OCI-LY7 (cell line): Measurements from ENCODE around the gene PLD5. TPM values are rescaled to one million over a fixed set of nuclear protein-coding genes. Genes with fewer than 3 reads are reported as not detected.

Experiments used
- BruUV-seq: library from RNA; stranded (reverse); fragments of 400-500 nt; replicated peaks from 2 replicates; lab custom pipeline; 2021; lab: Mats Ljungman, UMichigan
- CTCF ChIA-PET: fragments of 300-600 bp; sonication (Branson Sonifier 250); formaldehyde crosslinking; loops from one replicate; lab custom pipeline; 2022; ENCODE audit warnings: antibody characterized with exemption; ENCODE audit not compliant: unreplicated experiment; lab: Charles Lee
- POLR2A ChIA-PET: fragments of 300-600 bp; sonication (Branson Sonifier 250); formaldehyde crosslinking; loops from one replicate; lab custom pipeline; 2022; ENCODE audit warnings: antibody characterized with exemption; lab: Charles Lee
- DNase-seq: peaks from one replicate; pipeline ENCODE4 v3.0.0-alpha.2; 2015; ENCODE audit warnings: low spot score
- H2AFZ ChIP-seq: fragments of 200-600 bp; sonication (generic), shearing (Covaris generic); 2 replicates; pipeline ENCODE4 v1.6.1; 2014; ENCODE audit warnings: mild to moderate bottlenecking, antibody characterized with exemption, low read length, moderate library complexity
- H3K27ac ChIP-seq: fragments of 200-600 bp; sonication (generic); 2 replicates; pipeline ENCODE4 v1.5.1; 2014; ENCODE audit warnings: mixed run types, low read depth, mild to moderate bottlenecking, moderate library complexity, low read length, inconsistent platforms; ENCODE audit not compliant: poor library complexity, severe bottlenecking
- H3K36me3 ChIP-seq: fragments of 200-600 bp; sonication (generic); 2 replicates; pipeline ENCODE4 v1.6.1; 2014; ENCODE audit warnings: mild to moderate bottlenecking, antibody characterized with exemption, low read length, moderate library complexity, mixed read lengths; ENCODE audit not compliant: insufficient read depth
- H3K4me1 ChIP-seq: fragments of 200-600 bp; sonication (generic); 2 replicates; pipeline ENCODE4 v1.5.1; 2014; ENCODE audit warnings: mild to moderate bottlenecking, low read length; ENCODE audit not compliant: insufficient read depth, poor library complexity, severe bottlenecking
- H3K4me2 ChIP-seq: fragments of 200-600 bp; sonication (generic); 2 replicates; pipeline ENCODE4 v1.6.1; 2014; ENCODE audit warnings: mild to moderate bottlenecking, low read length
- H3K4me3 ChIP-seq: fragments of 200-600 bp; sonication (generic); 2 replicates; pipeline ENCODE4 v1.5.1; 2014; ENCODE audit warnings: mild to moderate bottlenecking, low read depth, low read length; ENCODE audit not compliant: poor library complexity, severe bottlenecking
- H3K79me2 ChIP-seq: fragments of 200-600 bp; sonication (generic); 2 replicates; pipeline ENCODE4 v1.6.1; 2016; ENCODE audit warnings: low read depth, mild to moderate bottlenecking, low read length, moderate library complexity, mixed read lengths; ENCODE audit not compliant: insufficient read depth
- H3K9me2 ChIP-seq: fragments of 200-600 bp; sonication (generic); 2 replicates; pipeline ENCODE4 v1.6.1; 2016; ENCODE audit warnings: mild to moderate bottlenecking, low read length, mixed read lengths; ENCODE audit not compliant: insufficient read depth
- H3K9me3 ChIP-seq: fragments of 200-600 bp; sonication (generic); 2 replicates; pipeline ENCODE4 v1.6.1; 2014; ENCODE audit warnings: mild to moderate bottlenecking, mixed run types, low read length, mixed read lengths
- H4K20me1 ChIP-seq: fragments of 200-600 bp; sonication (generic); 2 replicates; pipeline ENCODE4 v1.6.1; 2014; ENCODE audit warnings: mild to moderate bottlenecking, antibody characterized with exemption, low read length, moderate library complexity, mixed read lengths; ENCODE audit not compliant: insufficient read depth
- EZH2phosphoT487 ChIP-seq: fragments of 200-600 bp; sonication (generic); IDR thresholded peaks from 2 replicates; pipeline ENCODE4 v1.6.1; 2018; ENCODE audit warnings: low read depth, borderline replicate concordance, mild to moderate bottlenecking, mixed run types, antibody characterized with exemption, low read length, moderate library complexity, mixed read lengths
- intact Hi-C: fragments of 100-400 bp; cut with micrococcal nuclease; formaldehyde crosslinking; loops from one replicate; pipeline ENCODE4 v1.10.0; 2022; ENCODE audit not compliant: unreplicated experiment
- total RNA-seq, 2 experiments: library from RNA; depleted of rRNA in 1 of 2; stranded (reverse); fragments of >200 nt in 1 of 2; shearing (Covaris generic) in 1 of 2; gene quantifications; 2 replicates each; pipeline ENCODE4 v1.2.3, GENCODE V29; 2014 to 2022
- TF ChIP-seq, protein P1 (sequence below): fragments of 200-600 bp; sonication (generic); conservative IDR thresholded peaks from 2 replicates; pipeline ENCODE4 v1.5.1; 2014; ENCODE audit warnings: mild to moderate bottlenecking, antibody characterized with exemption, low read length, moderate library complexity, mixed read lengths

PLD5 gene
- total RNA-seq, 2 experiments from 2014 or later: not detected

DNA sequence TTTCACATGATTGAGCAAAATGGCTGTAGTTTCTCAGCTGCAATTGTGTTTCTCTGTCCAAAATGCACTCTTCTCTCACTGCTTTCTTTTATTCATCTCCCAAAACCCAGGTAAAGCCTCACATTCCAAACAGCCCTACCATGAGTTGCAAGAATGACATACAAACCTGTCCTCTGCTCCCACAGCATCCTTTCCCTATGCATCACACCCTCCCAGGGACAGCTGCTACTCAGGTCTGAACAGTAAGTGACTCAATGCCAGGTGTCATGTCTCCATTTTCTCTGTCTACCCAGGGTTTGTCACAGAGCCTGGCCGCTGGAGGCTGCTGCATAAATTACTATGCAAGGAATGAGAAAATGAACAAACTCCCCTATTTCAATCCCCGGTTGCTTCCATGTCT is 118.5 kb downstream of the PLD5 start:
- no peak overlapping the region for H3K4me3 ChIP-seq
- H3K9me3 ChIP-seq: no peaks in the 10 kb centered on the region
- no TSS peak for BruUV-seq
- H3K4me2 ChIP-seq: no peak overlapping the region
- H3K79me2 ChIP-seq: no peaks in the 10 kb centered on the region
- POLR2A ChIA-PET: interaction anchor here (0.9 kb wide), 1 partner anchor 23 kb away, joined by 3 read pairs; no protein-coding TSS in a partner anchor
- no peak for DNase-seq
- H3K4me1 ChIP-seq: no peaks in the 10 kb centered on the region
- no peaks in the 10 kb centered on the region for H3K36me3 ChIP-seq
- CTCF ChIA-PET: no interaction called here
- H2AFZ ChIP-seq: no peak overlapping the region
- no peak for TF ChIP-seq EZH2phosphoT487
- TF ChIP-seq, protein P1, sequence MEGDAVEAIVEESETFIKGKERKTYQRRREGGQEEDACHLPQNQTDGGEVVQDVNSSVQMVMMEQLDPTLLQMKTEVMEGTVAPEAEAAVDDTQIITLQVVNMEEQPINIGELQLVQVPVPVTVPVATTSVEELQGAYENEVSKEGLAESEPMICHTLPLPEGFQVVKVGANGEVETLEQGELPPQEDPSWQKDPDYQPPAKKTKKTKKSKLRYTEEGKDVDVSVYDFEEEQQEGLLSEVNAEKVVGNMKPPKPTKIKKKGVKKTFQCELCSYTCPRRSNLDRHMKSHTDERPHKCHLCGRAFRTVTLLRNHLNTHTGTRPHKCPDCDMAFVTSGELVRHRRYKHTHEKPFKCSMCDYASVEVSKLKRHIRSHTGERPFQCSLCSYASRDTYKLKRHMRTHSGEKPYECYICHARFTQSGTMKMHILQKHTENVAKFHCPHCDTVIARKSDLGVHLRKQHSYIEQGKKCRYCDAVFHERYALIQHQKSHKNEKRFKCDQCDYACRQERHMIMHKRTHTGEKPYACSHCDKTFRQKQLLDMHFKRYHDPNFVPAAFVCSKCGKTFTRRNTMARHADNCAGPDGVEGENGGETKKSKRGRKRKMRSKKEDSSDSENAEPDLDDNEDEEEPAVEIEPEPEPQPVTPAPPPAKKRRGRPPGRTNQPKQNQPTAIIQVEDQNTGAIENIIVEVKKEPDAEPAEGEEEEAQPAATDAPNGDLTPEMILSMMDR: no peak
- no peaks in the 10 kb centered on the region for H4K20me1 ChIP-seq
- no peak overlapping the region for H3K27ac ChIP-seq
- intact Hi-C loops: no loop called here
- H3K9me2 ChIP-seq: no peaks in the 10 kb centered on the region

GRCh38 chr1:242404296-242404695 is 120.2 kb downstream of the PLD5 start:
- no peaks in the 10 kb centered on the region for H3K4me1 ChIP-seq
- TF ChIP-seq EZH2phosphoT487: no peak
- TF ChIP-seq, protein P1: no peak
- no peak overlapping the region for H2AFZ ChIP-seq
- intact Hi-C loops: no loop called here
- no peaks in the 10 kb centered on the region for H3K9me3 ChIP-seq
- no peaks in the 10 kb centered on the region for H3K9me2 ChIP-seq
- no peak overlapping the region for H3K4me2 ChIP-seq
- H3K27ac ChIP-seq: no peak overlapping the region
- CTCF ChIA-PET: no interaction called here
- no peaks in the 10 kb centered on the region for H4K20me1 ChIP-seq
- H3K4me3 ChIP-seq: no peak overlapping the region
- DNase-seq: no peak
- H3K79me2 ChIP-seq: no peaks in the 10 kb centered on the region
- H3K36me3 ChIP-seq: no peaks in the 10 kb centered on the region
- POLR2A ChIA-PET: no interaction called here
- BruUV-seq: no TSS peak

- Histone ChIP-seq H3K4me3 (no peak overlapping the region), H2AFZ (no peak overlapping the region), H3K36me3 (no peaks in the 10 kb centered on the region), H4K20me1 (no peaks in the 10 kb centered on the region), H3K27ac (no peak overlapping the region), H3K9me2 (no peaks in the 10 kb centered on the region), H3K4me2 (no peak overlapping the region), H3K79me2 (no peaks in the 10 kb centered on the region), H3K9me3 (no peaks in the 10 kb centered on the region), H3K4me1 (no peaks in the 10 kb centered on the region)
- BruUV-seq: no TSS peak
- no peak for DNase-seq
- CTCF ChIA-PET: interaction anchor here (0.6 kb wide), 1 partner anchor 1703 kb away, joined by 4 read pairs; no protein-coding TSS in a partner anchor
- POLR2A ChIA-PET: no interaction called here
- intact Hi-C loops: no loop called here
- TF ChIP-seq EZH2phosphoT487: no peak
- TF ChIP-seq, protein P1: no peak
Observed at GRCh38 chr1:242402956-242403355, 121.5 kb downstream of the PLD5 start.
